GM23248 (cell line): ENCODE measurements around the gene SLC7A10.

Experiments used
- EZH2 ChIP-seq: fragments of 200-600 bp; sonication (generic); IDR thresholded peaks from 2 replicates; pipeline ENCODE4 v1.6.1; 2018; ENCODE audit warnings: antibody characterized with exemption, mild to moderate bottlenecking; ENCODE audit not compliant: insufficient read depth, poor library complexity, severe bottlenecking
- EZH2phosphoT487 ChIP-seq: fragments of 200-600 bp; sonication (generic); IDR thresholded peaks from 2 replicates; pipeline ENCODE4 v1.6.1; 2018; ENCODE audit warnings: antibody characterized with exemption, moderate library complexity, mild to moderate bottlenecking, low read depth; ENCODE audit not compliant: insufficient read depth

DNA sequence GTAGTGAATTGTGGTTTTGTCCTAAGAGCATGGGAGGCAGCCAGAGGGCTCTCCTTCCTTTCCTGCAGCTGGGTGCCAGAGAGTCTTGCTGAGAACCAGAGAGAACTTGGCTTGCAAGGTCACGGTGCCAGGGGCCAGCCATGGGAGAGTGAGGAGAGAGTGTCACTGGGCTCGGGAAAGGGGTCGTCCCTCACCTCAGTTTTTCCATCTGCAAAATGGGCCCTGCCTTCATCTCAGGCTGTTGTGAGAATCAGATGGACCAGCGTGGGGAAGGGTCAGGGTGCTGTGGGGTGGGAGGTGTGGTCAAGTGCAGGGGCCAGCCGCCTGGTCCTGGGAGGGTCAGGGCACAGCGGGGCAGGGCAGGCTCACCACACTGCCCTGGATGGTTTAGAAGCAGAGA is 24.2 kb downstream of the SLC7A10 start:
- no peak for TF ChIP-seq EZH2
- no peak for TF ChIP-seq EZH2phosphoT487
